Upper lobe of left lung (tissue), 6 donors: ENCODE data around the gene SETBP1. TPM values are rescaled to one million over a fixed set of nuclear protein-coding genes. Genes with fewer than 3 reads are reported as not detected.

ENCODE experiments used
- ATAC-seq, 2 donors: fragments of 200-7000 bp; cut with Tn5 transposase; one replicate each; pipeline ENCODE4 v1.9.1; 2022; ENCODE audit warnings: mild to moderate bottlenecking in 2 of 2, moderate library complexity in 2 of 2; ENCODE audit not compliant: low FRiP score in 2 of 2
- DNase-seq, 2 donors: peaks; one replicate each; pipeline ENCODE4 v3.0.0-alpha.2; 2019 to 2020
- H3K27ac ChIP-seq, 4 donors: fragments of 200-600 bp; sonication (generic); one replicate each; pipeline ENCODE4 v1.5.1; 2016 to 2019
- H3K27me3 ChIP-seq, 4 donors: fragments of 200-600 bp; sonication (generic); one replicate each; pipeline ENCODE4 v1.5.1; 2017 to 2019
- H3K36me3 ChIP-seq, 4 donors: fragments of 200-600 bp; sonication (generic); one replicate each; pipeline ENCODE4 v1.5.1; 2016 to 2019
- H3K4me1 ChIP-seq, 4 donors: fragments of 200-600 bp; sonication (generic); one replicate each; pipeline ENCODE4 v1.5.1; 2018 to 2019
- H3K4me3 ChIP-seq, 4 donors: fragments of 200-600 bp; sonication (generic); one replicate each; pipeline ENCODE4 v1.5.1; 2017 to 2019; ENCODE audit warnings: mild to moderate bottlenecking in 2 of 4, moderate library complexity in 1 of 4
- H3K9me3 ChIP-seq, 4 donors: fragments of 200-600 bp; sonication (generic); one replicate each; pipeline ENCODE4 v1.5.1; 2018 to 2019
- EP300 ChIP-seq, 4 donors: sonication (generic); formaldehyde crosslinking; IDR thresholded peaks; one replicate each; pipeline ENCODE4 v1.5.1; 2017; ENCODE audit warnings: antibody characterized with exemption in 4 of 4, control low read depth in 2 of 4
- POLR2A ChIP-seq, 4 donors: fragments of 450-650 bp; IDR thresholded peaks; one replicate each; pipeline ENCODE4 v1.5.1; 2016 to 2017; ENCODE audit warnings: antibody characterized with exemption in 4 of 4, mild to moderate bottlenecking in 2 of 4
- POLR2AphosphoS5 ChIP-seq, 2 donors: sonication (generic); formaldehyde crosslinking; IDR thresholded peaks; one replicate each; pipeline ENCODE4 v1.5.1; 2017; ENCODE audit warnings: antibody characterized with exemption in 2 of 2
- WGBS, 2 donors: methylation state at CpG; one replicate each; pipeline ENCODE4 v1.1.5; 2017 to 2018; 5-methylcytosine and 5-hydroxymethylcytosine counted together
- total RNA-seq, 6 donors: library from RNA; depleted of rRNA in 4 of 6; stranded (reverse); fragments of >200 nt in 4 of 6; gene quantifications; one replicate each; pipeline versions ENCODE4 v1.1.0 to v1.2.1, GENCODE V29; 2016 to 2021
- TF ChIP-seq, protein P1 (sequence below), 6 experiments: fragments of 450-650 bp in 4 of 6; fragments of 200-600 bp in 2 of 6; sonication (generic) in 2 of 6; IDR thresholded peaks; one replicate each; pipeline ENCODE4 v1.5.1; 2016 to 2019; ENCODE audit warnings: antibody characterized with exemption in 6 of 6
- donor health status: DM: no; HTN: no; CAD: no; lungs with moderate emphysema.
- donor health status: DM: no; HTN: yes; CAD: no; lungs with severe emphysema.

SETBP1 gene
- total RNA-seq, 6 donors from 2014 or later, result 11.7 to 38.8 (median 16.6) TPM

DNA sequence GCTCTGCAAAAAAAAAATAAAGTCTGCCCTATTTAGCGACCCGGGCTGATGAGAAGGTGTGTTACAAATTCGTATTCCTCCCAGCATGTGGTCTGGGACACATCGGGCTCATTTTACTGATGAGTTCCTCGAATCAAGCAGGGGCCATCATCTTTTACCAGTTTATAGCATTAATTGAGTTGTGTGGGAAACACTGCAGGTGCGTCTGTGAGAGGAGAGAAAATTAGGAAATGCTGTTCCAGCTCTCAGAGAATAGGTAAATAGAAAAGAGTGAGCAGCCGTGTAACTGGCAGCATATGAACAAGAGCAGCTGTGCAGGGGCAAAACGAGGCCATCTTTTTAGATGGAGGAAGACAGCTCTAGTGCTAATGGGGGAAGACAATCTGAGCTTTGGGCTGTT lies 216.7 kb downstream of the SETBP1 start:
- Histone ChIP-seq H3K4me1 (peaks cover 0 to 6% (median 3%) of the 10 kb centered on the region in 4 donors), H3K36me3 (no peaks in the 10 kb centered on the region), H3K27ac (no peak overlapping the region), H3K4me3 (no peak overlapping the region), H3K27me3 (no peaks in the 10 kb centered on the region), H3K9me3 (no peaks in the 10 kb centered on the region)
- 86 to 88% methylated on average over 8 of the region's 8 CpGs for WGBS, 2 donors
- ATAC-seq (no peak), DNase-seq (no peak)
- no peak for TF ChIP-seq POLR2AphosphoS5 (IDR thresholded peaks at IDR 0.05)
- TF ChIP-seq POLR2A (IDR thresholded peaks at IDR 0.05), result no peak
- no peak for TF ChIP-seq EP300 (IDR thresholded peaks at IDR 0.05)
- TF ChIP-seq, protein P1, sequence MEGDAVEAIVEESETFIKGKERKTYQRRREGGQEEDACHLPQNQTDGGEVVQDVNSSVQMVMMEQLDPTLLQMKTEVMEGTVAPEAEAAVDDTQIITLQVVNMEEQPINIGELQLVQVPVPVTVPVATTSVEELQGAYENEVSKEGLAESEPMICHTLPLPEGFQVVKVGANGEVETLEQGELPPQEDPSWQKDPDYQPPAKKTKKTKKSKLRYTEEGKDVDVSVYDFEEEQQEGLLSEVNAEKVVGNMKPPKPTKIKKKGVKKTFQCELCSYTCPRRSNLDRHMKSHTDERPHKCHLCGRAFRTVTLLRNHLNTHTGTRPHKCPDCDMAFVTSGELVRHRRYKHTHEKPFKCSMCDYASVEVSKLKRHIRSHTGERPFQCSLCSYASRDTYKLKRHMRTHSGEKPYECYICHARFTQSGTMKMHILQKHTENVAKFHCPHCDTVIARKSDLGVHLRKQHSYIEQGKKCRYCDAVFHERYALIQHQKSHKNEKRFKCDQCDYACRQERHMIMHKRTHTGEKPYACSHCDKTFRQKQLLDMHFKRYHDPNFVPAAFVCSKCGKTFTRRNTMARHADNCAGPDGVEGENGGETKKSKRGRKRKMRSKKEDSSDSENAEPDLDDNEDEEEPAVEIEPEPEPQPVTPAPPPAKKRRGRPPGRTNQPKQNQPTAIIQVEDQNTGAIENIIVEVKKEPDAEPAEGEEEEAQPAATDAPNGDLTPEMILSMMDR (IDR thresholded peaks at IDR 0.05), result no peak

DNA sequence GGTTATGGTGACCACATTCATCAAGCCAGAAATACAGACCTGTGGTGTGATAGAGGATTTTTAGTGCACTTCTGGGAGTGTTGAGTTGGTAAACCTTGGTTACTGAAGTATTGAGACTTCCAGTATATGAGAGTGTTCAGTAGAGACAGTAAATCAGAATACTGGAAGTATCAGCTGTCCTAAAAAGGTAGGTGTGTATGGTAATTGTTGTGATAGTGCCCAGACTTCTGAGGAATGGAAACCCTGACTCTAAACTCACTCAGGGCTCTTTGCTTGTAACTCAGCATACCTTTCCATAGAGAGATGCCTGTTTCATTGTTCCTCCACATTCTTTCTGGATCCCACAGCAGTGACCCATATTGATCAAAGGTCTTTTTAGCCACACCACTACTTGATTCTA lies 217.1 kb downstream of the SETBP1 start:
- Histone ChIP-seq H3K9me3 (no peaks in the 10 kb centered on the region), H3K36me3 (no peaks in the 10 kb centered on the region), H3K27ac (no peak overlapping the region), H3K27me3 (no peaks in the 10 kb centered on the region), H3K4me3 (no peak overlapping the region), H3K4me1 (peaks cover 0 to 6% (median 3%) of the 10 kb centered on the region in 4 donors)
- DNase-seq (no peak), ATAC-seq (no peak)
- TF ChIP-seq POLR2A (IDR thresholded peaks at IDR 0.05) (no peak), EP300 (IDR thresholded peaks at IDR 0.05) (no peak), POLR2AphosphoS5 (IDR thresholded peaks at IDR 0.05) (no peak)
- TF ChIP-seq, protein P1 (IDR thresholded peaks at IDR 0.05), result no peak

DNA sequence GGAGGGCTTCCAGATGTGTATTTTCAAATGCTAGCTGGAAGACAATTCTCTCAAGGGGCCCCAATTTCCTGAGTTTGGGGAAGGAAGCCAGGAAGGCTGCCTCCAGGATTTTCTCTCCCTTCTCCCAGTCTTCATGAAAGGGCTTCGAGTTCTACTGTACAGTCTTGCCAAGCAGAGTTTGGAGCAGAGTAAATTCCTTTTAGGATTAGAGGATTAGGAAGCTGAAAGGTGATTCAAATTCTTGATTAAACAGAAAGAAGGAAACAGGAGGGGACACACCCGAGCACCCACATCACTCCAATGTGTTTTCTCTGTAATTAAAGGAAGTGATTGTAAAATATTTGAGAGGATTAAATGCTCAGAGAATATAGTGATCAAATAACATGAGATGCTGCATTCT lies 217.8 kb downstream of the SETBP1 start:
- DNase-seq (no peak), ATAC-seq (no peak)
- no peaks in the 10 kb centered on the region for H3K27me3 ChIP-seq
- TF ChIP-seq EP300 (IDR thresholded peaks at IDR 0.05) (no peak), POLR2A (IDR thresholded peaks at IDR 0.05) (no peak), POLR2AphosphoS5 (IDR thresholded peaks at IDR 0.05) (no peak)
- TF ChIP-seq, protein P1 (IDR thresholded peaks at IDR 0.05), result no peak
- WGBS, 2 donors, result 31 to 44% methylated on average over 2 of the region's 2 CpGs
- H3K9me3 ChIP-seq, result no peaks in the 10 kb centered on the region
- no peak overlapping the region for H3K27ac ChIP-seq
- no peaks in the 10 kb centered on the region for H3K36me3 ChIP-seq
- no peak overlapping the region for H3K4me3 ChIP-seq
- peaks cover 0 to 6% (median 3%) of the 10 kb centered on the region in 4 donors for H3K4me1 ChIP-seq

DNA sequence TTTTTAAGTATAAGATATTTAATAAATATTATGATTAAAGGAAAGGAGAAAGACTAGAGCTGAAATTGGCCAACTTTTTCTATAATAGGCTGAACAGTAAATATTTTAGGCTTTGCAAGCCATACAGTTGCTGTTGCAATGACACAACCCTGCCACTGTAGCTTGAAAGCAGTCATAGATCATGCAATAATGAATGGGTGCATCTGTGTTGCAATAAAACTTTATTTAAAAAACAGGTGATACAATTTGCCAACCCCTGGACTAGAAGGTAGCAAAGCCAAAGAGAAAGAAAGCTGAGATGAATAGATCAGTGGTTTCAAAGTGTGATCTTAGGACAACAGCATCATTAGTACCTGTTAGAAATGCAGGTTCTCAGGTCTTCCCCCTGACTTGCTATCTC lies 219.1 kb downstream of the SETBP1 start:
- H3K27me3 ChIP-seq, result no peaks in the 10 kb centered on the region
- DNase-seq (no peak), ATAC-seq (no peak)
- no peaks in the 10 kb centered on the region for H3K36me3 ChIP-seq
- peaks cover 0 to 6% (median 2%) of the 10 kb centered on the region in 4 donors for H3K4me1 ChIP-seq
- H3K27ac ChIP-seq, result no peak overlapping the region
- H3K9me3 ChIP-seq, result no peaks in the 10 kb centered on the region
- no peak overlapping the region for H3K4me3 ChIP-seq
- TF ChIP-seq POLR2AphosphoS5 (IDR thresholded peaks at IDR 0.05), result no peak
- no peak for TF ChIP-seq EP300 (IDR thresholded peaks at IDR 0.05)
- TF ChIP-seq POLR2A (IDR thresholded peaks at IDR 0.05), result no peak
- TF ChIP-seq, protein P1 (IDR thresholded peaks at IDR 0.05), result no peak

DNA sequence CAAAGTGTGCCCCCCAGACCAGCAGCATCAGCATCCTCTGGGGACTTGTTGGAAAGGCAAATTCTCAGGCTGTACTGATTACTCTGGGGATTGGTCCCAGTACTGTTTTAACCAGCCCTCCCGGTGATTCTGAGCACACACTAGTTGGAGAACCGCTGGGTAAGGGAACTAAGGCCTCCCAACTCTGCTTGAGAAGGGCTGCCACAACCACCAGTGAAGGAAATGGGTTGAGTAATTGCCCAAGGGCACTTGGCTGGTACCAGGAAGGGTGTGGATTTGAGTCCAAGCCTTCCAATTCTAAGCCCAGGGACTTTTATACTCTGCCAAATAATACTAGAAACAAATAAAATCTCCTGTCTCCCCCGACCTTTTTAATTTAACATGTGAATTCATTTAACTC lies 219.9 kb downstream of the SETBP1 start:
- no peak overlapping the region for H3K4me3 ChIP-seq
- H3K27me3 ChIP-seq, result no peaks in the 10 kb centered on the region
- H3K27ac ChIP-seq, result no peak overlapping the region
- TF ChIP-seq POLR2AphosphoS5 (IDR thresholded peaks at IDR 0.05) (no peak), POLR2A (IDR thresholded peaks at IDR 0.05) (no peak), EP300 (IDR thresholded peaks at IDR 0.05) (no peak)
- TF ChIP-seq, protein P1 (IDR thresholded peaks at IDR 0.05), result no peak
- H3K4me1 ChIP-seq, result peaks cover 0 to 6% (median 2%) of the 10 kb centered on the region in 4 donors
- no peaks in the 10 kb centered on the region for H3K9me3 ChIP-seq
- H3K36me3 ChIP-seq, result no peaks in the 10 kb centered on the region
- DNase-seq (no peak), ATAC-seq (no peak)
- WGBS, 2 donors, result 77 to 82% methylated on average over 3 of the region's 3 CpGs
